ENCODE measurements around the gene PIH1D1.
"Not testable (repeated sequence)": the region's sequence is repeated elsewhere in the genome, so short reads cannot be mapped to it uniquely, and the experiment has no call there.

DNA sequence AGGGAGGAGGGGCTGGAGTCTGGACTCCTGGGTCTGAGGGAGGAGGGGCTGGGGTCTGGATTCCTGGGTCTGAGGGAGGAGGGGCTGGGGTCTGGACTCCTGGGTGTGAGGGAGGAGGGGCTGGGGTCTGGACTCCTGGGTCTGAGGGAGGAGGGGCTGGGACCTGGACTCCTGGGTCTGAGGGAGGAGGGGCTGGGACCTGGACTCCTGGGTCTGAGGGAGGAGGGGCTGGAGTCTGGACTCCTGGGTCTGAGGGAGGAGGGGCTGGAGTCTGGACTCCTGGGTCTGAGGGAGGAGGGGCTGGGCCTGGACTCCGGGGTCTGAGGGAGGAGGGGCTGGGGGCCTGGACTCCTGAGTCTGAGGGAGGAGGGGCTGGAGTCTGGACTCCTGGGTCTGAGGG is 9.5 kb upstream of the PIH1D1 start:
- TF ChIP-seq, protein P1, sequence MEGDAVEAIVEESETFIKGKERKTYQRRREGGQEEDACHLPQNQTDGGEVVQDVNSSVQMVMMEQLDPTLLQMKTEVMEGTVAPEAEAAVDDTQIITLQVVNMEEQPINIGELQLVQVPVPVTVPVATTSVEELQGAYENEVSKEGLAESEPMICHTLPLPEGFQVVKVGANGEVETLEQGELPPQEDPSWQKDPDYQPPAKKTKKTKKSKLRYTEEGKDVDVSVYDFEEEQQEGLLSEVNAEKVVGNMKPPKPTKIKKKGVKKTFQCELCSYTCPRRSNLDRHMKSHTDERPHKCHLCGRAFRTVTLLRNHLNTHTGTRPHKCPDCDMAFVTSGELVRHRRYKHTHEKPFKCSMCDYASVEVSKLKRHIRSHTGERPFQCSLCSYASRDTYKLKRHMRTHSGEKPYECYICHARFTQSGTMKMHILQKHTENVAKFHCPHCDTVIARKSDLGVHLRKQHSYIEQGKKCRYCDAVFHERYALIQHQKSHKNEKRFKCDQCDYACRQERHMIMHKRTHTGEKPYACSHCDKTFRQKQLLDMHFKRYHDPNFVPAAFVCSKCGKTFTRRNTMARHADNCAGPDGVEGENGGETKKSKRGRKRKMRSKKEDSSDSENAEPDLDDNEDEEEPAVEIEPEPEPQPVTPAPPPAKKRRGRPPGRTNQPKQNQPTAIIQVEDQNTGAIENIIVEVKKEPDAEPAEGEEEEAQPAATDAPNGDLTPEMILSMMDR (IDR thresholded peaks at IDR 0.05), result not testable (repeated sequence)
- TF ChIP-seq POLR2A (IDR thresholded peaks at IDR 0.05), result not testable (repeated sequence)

Measured in right lobe of liver (tissue), 4 donors.